ENCODE data around the gene DHX40. TPM values are rescaled to one million over a fixed set of nuclear protein-coding genes. Genes with fewer than 3 reads are reported as not detected.
"Not testable (repeated sequence)": the region's sequence is repeated elsewhere in the genome, so short reads cannot be mapped to it uniquely, and the experiment has no call there.

The DHX40 gene
- total RNA-seq, 4 donors from 2014 or later: 32.4 to 48.0 (median 44.3) TPM

- Histone ChIP-seq H3K27ac (replicated peaks in 1 of 4) (no peak overlapping the region), H3K4me1 (no peaks in the 10 kb centered on the region), H3K27me3 (no peaks in the 10 kb centered on the region), H3K4me3 (no peak overlapping the region), H3K9me3 (no peaks in the 10 kb centered on the region), H3K36me3 (peaks cover 4 to 47% (median 22%) of the 10 kb centered on the region in 4 donors)
- no peak for DNase-seq (ENCODE audit: extremely low spot score)
- TF ChIP-seq EP300 (IDR thresholded peaks at IDR 0.05) (no peak), POLR2A (IDR thresholded peaks at IDR 0.05; ENCODE audit: low read depth) (no peak), POLR2AphosphoS5 (IDR thresholded peaks at IDR 0.05) (no peak), CTCF (IDR thresholded peaks at IDR 0.05) (no peak)
- WGBS: 91% methylated on average over 10 of the region's 10 CpGs
- intact Hi-C loops (cut with DNase I): no loop called here
These were observed 7.0 kb downstream of the DHX40 start for GRCh38 chr17:59572301-59572924.

GRCh38 chr17:59584168-59584567, 18.8 kb downstream of the DHX40 start:
- H3K4me3 ChIP-seq; H3K9me3 ChIP-seq; H3K27me3 ChIP-seq; H3K4me1 ChIP-seq; DNase-seq (ENCODE audit: extremely low spot score); intact Hi-C loops (cut with DNase I); H3K27ac ChIP-seq (replicated peaks in 1 of 4): not testable (repeated sequence)
- H3K36me3 ChIP-seq: peaks cover 0 to 14% (median 9%) of the 10 kb centered on the region in 4 donors
- no CpG with 5 or more reads among the region's 1 CpG for WGBS

- H3K4me3 ChIP-seq: no peak overlapping the region
- peaks cover 22 to 52% (median 34%) of the 10 kb centered on the region in 4 donors for H3K36me3 ChIP-seq
- no peaks in the 10 kb centered on the region for H3K4me1 ChIP-seq
- no peaks in the 10 kb centered on the region for H3K9me3 ChIP-seq
- H3K27ac ChIP-seq (replicated peaks in 1 of 4): no peak overlapping the region
- intact Hi-C loops (cut with DNase I): no loop called here
- DNase-seq (ENCODE audit: extremely low spot score): no peak
- TF ChIP-seq EP300 (IDR thresholded peaks at IDR 0.05): no peak
- no peak for TF ChIP-seq POLR2AphosphoS5 (IDR thresholded peaks at IDR 0.05)
- TF ChIP-seq CTCF (IDR thresholded peaks at IDR 0.05): no peak
- TF ChIP-seq POLR2A (IDR thresholded peaks at IDR 0.05; ENCODE audit: low read depth): no peak
- H3K27me3 ChIP-seq: no peaks in the 10 kb centered on the region
These were observed 34.8 kb downstream of the DHX40 start for GRCh38 chr17:59600169-59600568.

- WGBS: 98% methylated on average over 2 of the region's 2 CpGs
- Histone ChIP-seq H3K36me3 (peaks cover 27 to 62% (median 44%) of the 10 kb centered on the region in 4 donors), H3K4me1 (no peaks in the 10 kb centered on the region), H3K9me3 (no peaks in the 10 kb centered on the region), H3K27me3 (no peaks in the 10 kb centered on the region), H3K27ac (replicated peaks in 1 of 4) (no peak overlapping the region), H3K4me3 (no peak overlapping the region)
- DNase-seq (ENCODE audit: extremely low spot score): no peak
- intact Hi-C loops (cut with DNase I): no loop called here
- TF ChIP-seq POLR2AphosphoS5 (IDR thresholded peaks at IDR 0.05): no peak
- no peak for TF ChIP-seq EP300 (IDR thresholded peaks at IDR 0.05)
- TF ChIP-seq CTCF (IDR thresholded peaks at IDR 0.05): no peak
- TF ChIP-seq POLR2A (IDR thresholded peaks at IDR 0.05; ENCODE audit: low read depth): no peak
These were observed 35.7 kb downstream of the DHX40 start for GRCh38 chr17:59601130-59601529.

- TF ChIP-seq POLR2A (IDR thresholded peaks at IDR 0.05; ENCODE audit: low read depth): no peak
- TF ChIP-seq CTCF (IDR thresholded peaks at IDR 0.05): no peak
- no peak for TF ChIP-seq POLR2AphosphoS5 (IDR thresholded peaks at IDR 0.05)
- TF ChIP-seq EP300 (IDR thresholded peaks at IDR 0.05): no peak
- Histone ChIP-seq H3K36me3 (peaks cover 24 to 88% (median 59%) of the 10 kb centered on the region in 4 donors), H3K4me1 (no peaks in the 10 kb centered on the region), H3K9me3 (no peaks in the 10 kb centered on the region), H3K27ac (replicated peaks in 1 of 4) (no peak overlapping the region), H3K27me3 (no peaks in the 10 kb centered on the region), H3K4me3 (no peak overlapping the region)
- WGBS: 67% methylated on average over 3 of the region's 3 CpGs
- DNase-seq (ENCODE audit: extremely low spot score): no peak
- intact Hi-C loops (cut with DNase I): no loop called here
These were observed 41.7 kb downstream of the DHX40 start for GRCh38 chr17:59607061-59607460.
